Neuron (in vitro differentiated cells): ENCODE data around the gene DHCR7.

Experiments used
- H2AFZ ChIP-seq: one replicate; pipeline ENCODE4 v1.6.1; 2013; ENCODE audit warnings: low read depth, mild to moderate bottlenecking, inconsistent platforms, low read length, moderate library complexity
- H3K27me3 ChIP-seq: one replicate; pipeline ENCODE4 v1.6.1; 2013; ENCODE audit warnings: low read length; ENCODE audit not compliant: insufficient read depth
- H3K36me3 ChIP-seq: one replicate; pipeline ENCODE4 v1.6.1; 2013; ENCODE audit warnings: low read length; ENCODE audit not compliant: insufficient read depth
- H3K4me1 ChIP-seq: one replicate; pipeline ENCODE4 v1.6.1; 2013; ENCODE audit warnings: low read length; ENCODE audit not compliant: insufficient read depth
- H3K4me3 ChIP-seq: 2 replicates; pipeline ENCODE4 v1.5.1; 2013; ENCODE audit warnings: mild to moderate bottlenecking, low read length, moderate library complexity
- H3K9me3 ChIP-seq: one replicate; pipeline ENCODE4 v1.6.1; 2013; ENCODE audit warnings: low read length

Gene DHCR7

GRCh38 chr11:71385091-71385490 is 63.1 kb downstream of the DHCR7 start:
- no peak overlapping the region for H2AFZ ChIP-seq
- peaks cover 20% of the 10 kb centered on the region for H3K27me3 ChIP-seq
- no peak overlapping the region for H3K4me3 ChIP-seq
- peaks cover 3% of the 10 kb centered on the region for H3K9me3 ChIP-seq
- H3K4me1 ChIP-seq: no peaks in the 10 kb centered on the region
- H3K36me3 ChIP-seq: no peaks in the 10 kb centered on the region

GRCh38 chr11:71384561-71384960 is 63.6 kb downstream of the DHCR7 start:
- peaks cover 3% of the 10 kb centered on the region for H3K9me3 ChIP-seq

More at GRCh38 chr11:71384561-71384960, 63.6 kb downstream of the DHCR7 start:
- H3K4me3 ChIP-seq: no peak overlapping the region
- no peaks in the 10 kb centered on the region for H3K4me1 ChIP-seq
- H3K36me3 ChIP-seq: no peaks in the 10 kb centered on the region
- peaks cover 20% of the 10 kb centered on the region for H3K27me3 ChIP-seq
- no peak overlapping the region for H2AFZ ChIP-seq
